HG02610 (cell line): ENCODE data around the gene INO80D.

Experiments
- ATAC-seq: cut with Tn5 transposase; IDR thresholded peaks from one replicate; pipeline ENCODE4 v1.9.1; 2021; ENCODE audit warnings: mild to moderate bottlenecking, moderate library complexity; ENCODE audit not compliant: unreplicated experiment

The INO80D gene

DNA sequence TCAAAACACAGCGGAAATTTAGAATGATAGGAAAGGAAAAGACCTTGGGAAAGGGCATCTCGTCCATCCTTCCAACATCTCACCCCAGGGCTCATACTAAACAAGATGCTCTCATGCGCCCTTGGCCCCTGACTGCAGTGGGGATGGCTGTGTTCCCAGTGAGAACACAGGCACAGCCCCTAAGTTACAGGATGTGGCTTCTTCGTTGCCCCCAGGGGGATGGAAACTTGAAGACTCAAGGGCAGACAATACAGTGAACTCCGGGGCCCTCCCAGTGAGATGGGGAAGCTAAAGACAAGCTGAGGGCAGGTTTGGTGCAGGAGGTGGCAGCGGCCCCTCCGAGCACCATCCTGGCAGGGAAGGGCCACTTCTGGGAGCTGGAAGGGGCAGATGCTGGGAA, 139.7 kb downstream of the INO80D start:
- ATAC-seq, result no peak
